PC-9 (cell line): Measurements from ENCODE around the gene NUP214. TPM values are rescaled to one million over a fixed set of nuclear protein-coding genes. Genes with fewer than 3 reads are reported as not detected.
"Not testable (repeated sequence)": the region's sequence is repeated elsewhere in the genome, so short reads cannot be mapped to it uniquely, and the experiment has no call there.

Experiments used
- BruUV-seq: library from RNA; stranded (reverse); fragments of 400-500 nt; replicated peaks from 2 replicates; lab custom pipeline; 2021; lab: Mats Ljungman, UMichigan
- CTCF ChIA-PET: fragments of 300-600 bp; sonication (Branson Sonifier 250); formaldehyde crosslinking; loops from one replicate; lab custom pipeline; 2022; ENCODE audit warnings: antibody characterized with exemption; lab: Charles Lee
- POLR2A ChIA-PET: fragments of 300-600 bp; sonication (Branson Sonifier 250); formaldehyde crosslinking; loops from one replicate; lab custom pipeline; 2022; ENCODE audit warnings: antibody characterized with exemption; ENCODE audit not compliant: unreplicated experiment; lab: Charles Lee
- DNase-seq, 2 experiments: peaks; one replicate each; pipeline versions ENCODE4 v3.0.0 to v3.0.0-alpha.2; 2015 to 2022; ENCODE audit warnings: mixed read lengths in 1 of 2
- H2AFZ ChIP-seq: fragments of 200-600 bp; sonication (generic); 2 replicates; pipeline ENCODE4 v1.8.1; 2017; ENCODE audit warnings: antibody characterized with exemption
- H3F3A ChIP-seq: fragments of 200-600 bp; sonication (generic); 2 replicates; pipeline ENCODE4 v1.8.1; 2017; ENCODE audit warnings: antibody characterized with exemption, mild to moderate bottlenecking, low read depth; ENCODE audit not compliant: insufficient read depth
- H3K27ac ChIP-seq: fragments of 200-600 bp; sonication (generic); 2 replicates; pipeline ENCODE4 v1.6.1; 2016; ENCODE audit warnings: mixed run types
- H3K27me3 ChIP-seq: fragments of 200-600 bp; sonication (generic); 2 replicates; pipeline ENCODE4 v1.6.1; 2016; ENCODE audit warnings: low read depth, mixed run types; ENCODE audit not compliant: insufficient read depth
- H3K36me3 ChIP-seq: fragments of 200-600 bp; sonication (generic); 2 replicates; pipeline ENCODE4 v1.6.1; 2016; ENCODE audit warnings: low read depth, mixed run types
- H3K4me1 ChIP-seq: fragments of 200-600 bp; sonication (generic); replicated peaks from 2 replicates; pipeline ENCODE4 v1.6.1; 2016; ENCODE audit warnings: mixed run types; ENCODE audit not compliant: insufficient read depth
- H3K4me2 ChIP-seq: fragments of 200-600 bp; sonication (generic); 2 replicates; pipeline ENCODE4 v1.6.1; 2017; ENCODE audit warnings: mixed run types
- H3K4me3 ChIP-seq: fragments of 200-600 bp; sonication (generic); 2 replicates; pipeline ENCODE4 v1.6.1; 2016; ENCODE audit warnings: mixed run types
- H3K79me2 ChIP-seq: fragments of 200-600 bp; sonication (generic); 2 replicates; pipeline ENCODE4 v1.6.1; 2017; ENCODE audit warnings: low read depth, mixed run types
- H3K9me2 ChIP-seq: fragments of 200-600 bp; sonication (generic); 2 replicates; pipeline ENCODE4 v1.8.1; 2017; ENCODE audit warnings: mild to moderate bottlenecking; ENCODE audit not compliant: insufficient read depth
- H3K9me3 ChIP-seq: fragments of 200-600 bp; sonication (generic); 2 replicates; pipeline ENCODE4 v1.8.1; 2016; ENCODE audit warnings: low read depth; ENCODE audit not compliant: insufficient read depth
- H4K20me1 ChIP-seq: fragments of 200-600 bp; sonication (generic); 2 replicates; pipeline ENCODE4 v1.8.1; 2017; ENCODE audit not compliant: insufficient read depth
- CTCF ChIP-seq: fragments of 200-600 bp; sonication (generic); conservative IDR thresholded peaks from 2 replicates; pipeline ENCODE4 v1.6.1; 2017; ENCODE audit warnings: mixed run types, antibody characterized with exemption, mild to moderate bottlenecking, moderate library complexity
- EZH2 ChIP-seq: fragments of 200-600 bp; sonication (generic); IDR thresholded peaks from 2 replicates; pipeline ENCODE4 v1.8.0; 2017; ENCODE audit warnings: antibody characterized with exemption, low read depth
- intact Hi-C: fragments of 100-400 bp; cut with micrococcal nuclease; formaldehyde crosslinking; loops from one replicate; pipeline ENCODE4 v1.10.0; 2022; ENCODE audit not compliant: unreplicated experiment
- total RNA-seq: library from RNA; stranded (reverse); gene quantifications from 2 replicates; pipeline ENCODE4 v1.2.3, GENCODE V29; 2021

The NUP214 gene
- total RNA-seq, 1 experiment from 2014 or later: 59.0 TPM

- H3K27ac ChIP-seq: no peak overlapping the region
- DNase-seq: no peak
- no peak overlapping the region for H3K4me3 ChIP-seq
- H3K79me2 ChIP-seq: no peaks in the 10 kb centered on the region
- no peak overlapping the region for H2AFZ ChIP-seq
- H3K9me2 ChIP-seq: no peaks in the 10 kb centered on the region
- TF ChIP-seq EZH2: no peak
- TF ChIP-seq CTCF: no peak
- ChIA-PET POLR2A (no interaction called here), CTCF (interaction anchor here (0.6 kb wide), 1 partner anchor 1336 kb away, joined by 5 read pairs; no protein-coding TSS in a partner anchor)
- H4K20me1 ChIP-seq: peaks cover 28% of the 10 kb centered on the region
- H3K4me2 ChIP-seq: no peak overlapping the region
- no peaks in the 10 kb centered on the region for H3K27me3 ChIP-seq
- no peaks in the 10 kb centered on the region for H3K9me3 ChIP-seq
- intact Hi-C loops: loop anchor here (10.0 kb wide), 1 partner anchor 301 kb away; no protein-coding TSS in a partner anchor
- no peaks in the 10 kb centered on the region for H3K4me1 ChIP-seq
- no TSS peak for BruUV-seq
- H3K36me3 ChIP-seq: peaks cover 47% of the 10 kb centered on the region
- H3F3A ChIP-seq: no peaks in the 10 kb centered on the region
Observed at GRCh38 chr9:131153595-131153994, 28.2 kb downstream of the NUP214 start.

GRCh38 chr9:131158673-131159072 is 33.3 kb downstream of the NUP214 start:
- H3K4me1 ChIP-seq, DNase-seq, H3F3A ChIP-seq, H3K9me2 ChIP-seq, H3K27ac ChIP-seq, H3K4me2 ChIP-seq, H3K27me3 ChIP-seq, H3K9me3 ChIP-seq, CTCF ChIA-PET, H3K4me3 ChIP-seq, H3K79me2 ChIP-seq, BruUV-seq, POLR2A ChIA-PET, H2AFZ ChIP-seq: not testable (repeated sequence)
- Histone ChIP-seq H4K20me1 (peaks cover 28% of the 10 kb centered on the region), H3K36me3 (peaks cover 36% of the 10 kb centered on the region)
- intact Hi-C loops: loop anchor here (10.0 kb wide), 1 partner anchor 296 kb away; no protein-coding TSS in a partner anchor

- no TSS peak for BruUV-seq
- no peaks in the 10 kb centered on the region for H3K9me2 ChIP-seq
- H3K79me2 ChIP-seq: no peaks in the 10 kb centered on the region
- H3K27ac ChIP-seq: no peak overlapping the region
- H2AFZ ChIP-seq: no peak overlapping the region
- no peaks in the 10 kb centered on the region for H3K9me3 ChIP-seq
- no peaks in the 10 kb centered on the region for H3K27me3 ChIP-seq
- H3K4me1 ChIP-seq: no peaks in the 10 kb centered on the region
- H3F3A ChIP-seq: peaks cover 6% of the 10 kb centered on the region; the same call in 1 of the 2 replicates
- no peak overlapping the region for H3K4me3 ChIP-seq
- no peak for DNase-seq
- H4K20me1 ChIP-seq: peaks cover 15% of the 10 kb centered on the region
- ChIA-PET POLR2A (no interaction called here), CTCF (interaction anchor here (0.5 kb wide), 1 partner anchor 9 kb away, joined by 5 read pairs; no protein-coding TSS in a partner anchor)
- intact Hi-C loops: no loop called here
- peaks cover 35% of the 10 kb centered on the region for H3K36me3 ChIP-seq
- no peak for TF ChIP-seq CTCF
- TF ChIP-seq EZH2: no peak
- no peak overlapping the region for H3K4me2 ChIP-seq
Observed at GRCh38 chr9:131160416-131161112, 35.2 kb downstream of the NUP214 start.
